Gastrocnemius medialis (tissue), 4 donors: ENCODE results near the gene PKLR. TPM values are rescaled to one million over a fixed set of nuclear protein-coding genes. Genes with fewer than 3 reads are reported as not detected.

Experiments used
- ATAC-seq, 2 donors: fragments of 150-250 bp; one replicate each; pipeline ENCODE4 v1.9.1; 2016
- DNase-seq, 2 donors: peaks; one replicate each; pipeline ENCODE4 v3.0.0-alpha.2; 2019
- H3K27ac ChIP-seq, 4 donors: fragments of 200-600 bp; sonication (generic); 1 replicate in 1 of 4; 2 replicates in 3 of 4; pipeline ENCODE4 v1.5.1; 2016 to 2018; ENCODE audit warnings: mild to moderate bottlenecking in 2 of 4, moderate library complexity in 1 of 4
- H3K27me3 ChIP-seq, 3 donors: fragments of 200-600 bp; sonication (generic) in 2 of 3; 1 replicate in 1 of 3; 2 replicates in 2 of 3; pipeline versions ENCODE4 v1.5.1 to v1.6.0; 2016 to 2019; ENCODE audit warnings: mild to moderate bottlenecking in 1 of 3, moderate library complexity in 1 of 3
- H3K36me3 ChIP-seq, 2 donors: fragments of 200-600 bp; sonication (generic) in 1 of 2; one replicate each; pipeline ENCODE4 v1.5.1; 2017 to 2018
- H3K4me1 ChIP-seq, 2 donors: fragments of 200-600 bp; sonication (generic) in 1 of 2; one replicate each; pipeline ENCODE4 v1.5.1; 2016 to 2017; ENCODE audit warnings: mild to moderate bottlenecking in 2 of 2
- H3K4me3 ChIP-seq, 4 donors: fragments of 200-600 bp; sonication (generic) in 3 of 4; 1 replicate in 1 of 4; 2 replicates in 3 of 4; pipeline ENCODE4 v1.5.1; 2016 to 2019; ENCODE audit warnings: mild to moderate bottlenecking in 2 of 4
- H3K9me3 ChIP-seq, 3 donors: fragments of 200-600 bp; sonication (generic) in 2 of 3; 1 replicate in 1 of 3; 2 replicates in 2 of 3; pipeline ENCODE4 v1.5.1; 2016 to 2019
- POLR2A ChIP-seq, 2 donors: fragments of 450-650 bp; IDR thresholded peaks; one replicate each; pipeline ENCODE4 v1.6.1; 2017; ENCODE audit warnings: antibody characterized with exemption in 2 of 2, mild to moderate bottlenecking in 2 of 2, moderate library complexity in 2 of 2
- in situ Hi-C, 4 donors: fragments of 200-750 bp; cut with MboI; loops; one replicate each; pipeline versions ENCODE4 v1.15.0 to v1.8.0; 2017; ENCODE audit warnings: low sequenced_read_pairs in 4 of 4
- intact Hi-C: fragments of 100-400 bp; cut with DNase I; formaldehyde crosslinking; loops from one replicate; pipeline ENCODE4 v1.15.1; 2023; ENCODE audit warnings: low total_unique reads
- total RNA-seq, 4 donors: library from RNA; depleted of rRNA; stranded (reverse); fragments of >200 nt; gene quantifications; one replicate each; pipeline versions ENCODE4 v1.1.0 to v1.2.3, GENCODE V29; 2016
- TF ChIP-seq, protein P1 (sequence below), 5 experiments: fragments of 450-650 bp in 3 of 5; fragments of 200-600 bp in 2 of 5; sonication (generic) in 2 of 5; IDR thresholded peaks in 4 of 5; conservative IDR thresholded peaks in 1 of 5; 1 replicate in 4 of 5; 2 replicates in 1 of 5; pipeline ENCODE4 v1.5.1; 2016 to 2019; ENCODE audit warnings: antibody characterized with exemption in 5 of 5, mild to moderate bottlenecking in 3 of 5, moderate library complexity in 3 of 5

The PKLR gene
- total RNA-seq, 4 donors from 2014 or later: not detected

GRCh38 chr1:155260276-155260675 is 41.0 kb downstream of the PKLR start:
- H3K9me3 ChIP-seq: no peaks in the 10 kb centered on the region
- no peak for DNase-seq
- no peaks in the 10 kb centered on the region for H3K27me3 ChIP-seq
- H3K4me1 ChIP-seq: peaks cover 20 to 26% of the 10 kb centered on the region in 2 donors
- H3K4me3 ChIP-seq: no peak overlapping the region
- intact Hi-C loops: no loop called here
- H3K27ac ChIP-seq: no peak overlapping the region
- peaks cover 0 to 52% of the 10 kb centered on the region in 2 donors for H3K36me3 ChIP-seq
- in situ Hi-C loops: loop anchor here in 1 of 4 donors (10.0 kb wide), 1 partner anchor 55 kb away; no protein-coding TSS in a partner anchor
- ATAC-seq: no peak
- TF ChIP-seq POLR2A (IDR thresholded peaks at IDR 0.05): no peak
- TF ChIP-seq, protein P1, sequence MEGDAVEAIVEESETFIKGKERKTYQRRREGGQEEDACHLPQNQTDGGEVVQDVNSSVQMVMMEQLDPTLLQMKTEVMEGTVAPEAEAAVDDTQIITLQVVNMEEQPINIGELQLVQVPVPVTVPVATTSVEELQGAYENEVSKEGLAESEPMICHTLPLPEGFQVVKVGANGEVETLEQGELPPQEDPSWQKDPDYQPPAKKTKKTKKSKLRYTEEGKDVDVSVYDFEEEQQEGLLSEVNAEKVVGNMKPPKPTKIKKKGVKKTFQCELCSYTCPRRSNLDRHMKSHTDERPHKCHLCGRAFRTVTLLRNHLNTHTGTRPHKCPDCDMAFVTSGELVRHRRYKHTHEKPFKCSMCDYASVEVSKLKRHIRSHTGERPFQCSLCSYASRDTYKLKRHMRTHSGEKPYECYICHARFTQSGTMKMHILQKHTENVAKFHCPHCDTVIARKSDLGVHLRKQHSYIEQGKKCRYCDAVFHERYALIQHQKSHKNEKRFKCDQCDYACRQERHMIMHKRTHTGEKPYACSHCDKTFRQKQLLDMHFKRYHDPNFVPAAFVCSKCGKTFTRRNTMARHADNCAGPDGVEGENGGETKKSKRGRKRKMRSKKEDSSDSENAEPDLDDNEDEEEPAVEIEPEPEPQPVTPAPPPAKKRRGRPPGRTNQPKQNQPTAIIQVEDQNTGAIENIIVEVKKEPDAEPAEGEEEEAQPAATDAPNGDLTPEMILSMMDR (IDR thresholded peaks at IDR 0.05 in 4 of 5, conservative IDR thresholded peaks at IDR 0.05 in 1 of 5): no peak

DNA sequence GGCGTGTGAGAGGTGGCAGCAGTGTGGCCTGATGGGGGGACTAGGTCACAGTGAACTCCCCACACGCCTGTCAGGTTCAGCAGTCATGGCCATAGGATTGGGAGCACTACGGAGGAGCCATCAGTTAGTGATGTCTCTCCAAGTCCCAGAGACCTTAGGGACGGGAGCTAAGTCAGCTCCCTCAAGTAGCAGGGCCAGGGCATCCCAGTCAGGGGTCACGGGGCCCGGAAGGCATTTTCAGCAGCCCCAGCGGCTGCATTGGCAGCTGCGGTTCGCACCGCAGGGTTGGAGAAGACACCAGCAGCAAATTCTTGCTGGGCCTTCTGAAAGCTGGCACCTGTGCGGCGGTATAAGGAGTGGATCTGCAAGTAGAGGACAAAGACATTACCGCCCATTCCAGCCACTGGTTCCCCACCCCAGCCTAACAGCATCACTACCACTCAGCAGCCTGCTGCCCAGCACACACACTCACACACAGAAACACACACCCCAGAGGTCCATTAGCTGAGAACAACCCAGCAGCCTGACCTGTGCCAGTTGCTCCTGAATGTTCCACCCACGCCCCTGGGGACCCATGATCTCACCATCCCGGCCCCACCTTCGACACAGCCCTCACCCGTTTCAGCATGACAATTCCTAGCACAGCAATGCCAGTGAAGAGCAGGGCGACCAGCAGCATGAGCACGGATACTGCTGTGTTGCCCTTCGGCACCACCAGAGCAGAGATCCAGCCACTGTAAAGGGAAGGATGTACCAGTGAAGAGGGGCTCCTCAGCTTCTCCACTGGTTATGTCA is 45.0 kb downstream of the PKLR start:
- Histone ChIP-seq H3K27me3 (no peaks in the 10 kb centered on the region), H3K4me3 (peak overlapping the region; percentile 78 to 92 (median 90)), H3K27ac (peak overlapping the region; percentile 91 to 95 (median 92)), H3K9me3 (no peaks in the 10 kb centered on the region), H3K4me1 (peaks cover 19 to 31% of the 10 kb centered on the region in 2 donors), H3K36me3 (peaks cover 0 to 28% of the 10 kb centered on the region in 2 donors)
- ATAC-seq (no peak), DNase-seq (peak in 1 of 2 donors; percentile 32)
- in situ Hi-C loops: loop anchor here in 1 of 4 donors (10.0 kb wide), 1 partner anchor 59 kb away; no protein-coding TSS in a partner anchor
- TF ChIP-seq, protein P1 (IDR thresholded peaks at IDR 0.05 in 4 of 5, conservative IDR thresholded peaks at IDR 0.05 in 1 of 5): no peak
- no peak for TF ChIP-seq POLR2A (IDR thresholded peaks at IDR 0.05)
- intact Hi-C loops: no loop called here

DNA sequence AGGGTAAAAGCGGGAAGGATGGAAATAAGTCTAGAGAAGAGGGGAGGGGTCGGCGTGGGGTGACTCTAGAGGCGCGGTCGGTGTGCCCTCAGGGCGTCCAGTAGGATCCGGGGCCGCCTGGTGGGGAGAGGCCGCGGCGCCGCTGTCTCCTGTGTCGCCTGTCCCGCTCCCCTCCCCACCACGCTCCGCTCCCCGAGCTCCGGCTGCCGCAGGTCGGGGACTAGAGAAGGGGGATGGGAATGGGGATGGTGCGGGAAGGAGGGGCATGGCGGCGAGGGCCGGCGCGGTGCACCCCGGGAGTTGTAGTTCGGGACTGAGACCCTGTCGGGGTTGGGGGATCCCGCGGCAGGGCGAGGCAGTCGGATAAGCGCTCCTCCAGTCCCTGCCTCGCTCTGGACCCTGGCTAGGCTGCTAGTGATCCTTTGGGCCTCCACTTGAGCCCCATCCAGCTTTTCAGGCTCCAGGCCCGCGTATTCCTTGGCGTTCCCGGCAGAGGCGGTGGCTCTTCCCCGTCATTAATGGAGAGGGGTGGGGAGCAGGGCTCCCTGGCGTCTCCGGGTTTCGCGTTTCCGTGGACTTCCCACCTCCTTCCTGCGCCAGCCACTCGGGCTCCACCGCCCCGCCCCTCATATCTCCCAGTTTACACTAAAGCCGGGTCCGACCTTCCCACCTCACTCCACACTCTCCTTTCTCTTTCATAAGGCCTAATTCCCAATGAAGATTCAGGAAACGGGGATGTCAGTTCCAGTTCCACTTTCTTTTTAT is 45.8 kb downstream of the PKLR start, which contains the start of gene ENTREP3:
Gene ENTREP3 (minus strand): TSS at position 241 of the 765 bp plus-strand sequence. CDS start 606 bp downstream, outside the sequence.
- Histone ChIP-seq H3K27me3 (no peaks in the 10 kb centered on the region), H3K36me3 (peaks cover 0 to 27% of the 10 kb centered on the region in 2 donors), H3K27ac (peak within 1 kb of the TSS; percentile 91 to 95 (median 92)), H3K4me3 (peak within 1 kb of the TSS; percentile 78 to 92 (median 90)), H3K4me1 (peaks cover 17 to 30% of the 10 kb centered on the region in 2 donors), H3K9me3 (no peaks in the 10 kb centered on the region)
- intact Hi-C loops (loop anchor here (2.0 kb wide), 1 partner anchor 53 kb away; the partner anchor contains the start of gene FDPS), in situ Hi-C loops (loop anchor here in 1 of 4 donors (10.0 kb wide), 1 partner anchor 59 kb away; no protein-coding TSS in a partner anchor)
- peak; percentile 56 to 66 for TF ChIP-seq POLR2A (IDR thresholded peaks at IDR 0.05)
- TF ChIP-seq, protein P1 (IDR thresholded peaks at IDR 0.05 in 4 of 5, conservative IDR thresholded peaks at IDR 0.05 in 1 of 5): no peak
- ATAC-seq: peak; percentile 88 to 89
- peak; percentile 80 to 82 for DNase-seq

GRCh38 chr1:155254714-155255242 is 46.5 kb downstream of the PKLR start:
- no peaks in the 10 kb centered on the region for H3K27me3 ChIP-seq
- no peaks in the 10 kb centered on the region for H3K9me3 ChIP-seq
- no peak for TF ChIP-seq POLR2A (IDR thresholded peaks at IDR 0.05)
- TF ChIP-seq, protein P1 (IDR thresholded peaks at IDR 0.05 in 4 of 5, conservative IDR thresholded peaks at IDR 0.05 in 1 of 5): no peak
- DNase-seq (peak in 1 of 2 donors; percentile 23), ATAC-seq (peak; percentile 15 to 23)
- peak overlapping the region; percentile 78 to 92 (median 90) for H3K4me3 ChIP-seq
- peaks cover 0 to 21% of the 10 kb centered on the region in 2 donors for H3K36me3 ChIP-seq
- peaks cover 17 to 30% of the 10 kb centered on the region in 2 donors for H3K4me1 ChIP-seq
- in situ Hi-C loops (loop anchor here in 1 of 4 donors (10.0 kb wide), 1 partner anchor 60 kb away; no protein-coding TSS in a partner anchor), intact Hi-C loops (loop anchor here (2.0 kb wide), 1 partner anchor 54 kb away; the partner anchor contains the start of gene FDPS)
- H3K27ac ChIP-seq: peak overlapping the region; percentile 91 to 95 (median 92)
